ENCODE results near the gene RUNX1. TPM values are rescaled to one million over a fixed set of nuclear protein-coding genes. Genes with fewer than 3 reads are reported as not detected.

The RUNX1 gene
- total and polyA plus RNA-seq, 10 of the 15 experiments (the other 5 are each of a cell fraction or from before 2014, with no cell fraction given), result 0.90 to 15.2 (median 4.1) TPM

- TF ChIP-seq JUND (IDR thresholded peaks at IDR 0.05; ENCODE audit: low read depth, low read length) (no peak), MEF2A (IDR thresholded peaks at IDR 0.05; ENCODE audit: insufficient read depth, low read depth, low read length) (no peak), BCL11A (IDR thresholded peaks at IDR 0.05; ENCODE audit: low read depth, low read length) (peak; percentile 87; the same call in 1 of the 2 replicates), POLR2AphosphoS2 (IDR thresholded peaks at IDR 0.05; ENCODE audit: low read depth, low read length) (no peak), ZNF384 (IDR thresholded peaks at IDR 0.05; ENCODE audit: borderline replicate concordance, low read depth, low read length) (no peak), BCLAF1 (IDR thresholded peaks at IDR 0.05) (no peak), IKZF1 (conservative IDR thresholded peaks at IDR 0.05) (peak; percentile 66), EGR1 (IDR thresholded peaks at IDR 0.05; ENCODE audit: borderline replicate concordance in 1 of 2, low read depth in 2 of 2, low read length in 2 of 2) (peak in 1 of 2 experiments; percentile 36; a peak in 1 of 3 replicates), SMARCA5 (IDR thresholded peaks at IDR 0.05) (no peak), FOS (IDR thresholded peaks at IDR 0.05; ENCODE audit: borderline replicate concordance, extremely low read depth, insufficient read length) (no peak), SUZ12 (IDR thresholded peaks at IDR 0.05; ENCODE audit: unreplicated experiment) (no peak), ZBTB33 (IDR thresholded peaks at IDR 0.05) (0 out of 2 replicates have a peak, but pooled peaks have one; percentile 22), E2F8 (IDR thresholded peaks at IDR 0.05; ENCODE audit: low read depth, partially characterized antibody) (no peak), ZBTB40 (IDR thresholded peaks at IDR 0.05; ENCODE audit: borderline replicate concordance) (no peak), RAD51 (IDR thresholded peaks at IDR 0.05) (no peak), NRF1 (conservative IDR thresholded peaks at IDR 0.05; ENCODE audit: low read depth, low read length) (no peak), POLR2AphosphoS5 (IDR thresholded peaks at IDR 0.05; ENCODE audit: low read length) (no peak)
Observed at GRCh38 chr21:34887725-34888568, 161.2 kb downstream of the RUNX1 start (continued).

All from GM12878 (cell line).